MCF 10A (cell line): Measurements from ENCODE around the gene SMLR1. TPM values are rescaled to one million over a fixed set of nuclear protein-coding genes. Genes with fewer than 3 reads are reported as not detected.

Experiments
- BruUV-seq: library from RNA; stranded (reverse); fragments of 400-500 nt; replicated peaks from 2 replicates; lab custom pipeline; 2021; lab: Mats Ljungman, UMichigan
- CTCF ChIA-PET: fragments of 300-600 bp; sonication (Branson Sonifier 250); formaldehyde crosslinking; extraction: SDS; loops from one replicate; lab custom pipeline; 2021; ENCODE audit warnings: antibody characterized with exemption, inconsistent platforms; lab: Yijun Ruan, JAX
- POLR2A ChIA-PET: fragments of 300-600, 350-650 bp; sonication (Branson Sonifier 250); formaldehyde crosslinking; extraction: SDS; loops from one replicate; lab custom pipeline; 2020; ENCODE audit warnings: antibody characterized with exemption, inconsistent platforms; lab: Yijun Ruan, JAX
- DNase-seq: peaks from one replicate; pipeline ENCODE4 v3.0.0-alpha.2; 2018; ENCODE audit not compliant: unreplicated experiment
- H3K27ac Mint-ChIP-seq: one replicate; pipeline ENCODE4 v1.8.0; 2022; ENCODE audit warnings: mild to moderate bottlenecking, low read depth, mixed read lengths; ENCODE audit not compliant: unreplicated experiment
- H3K27me3 Mint-ChIP-seq: one replicate; pipeline ENCODE4 v1.8.0; 2022; ENCODE audit warnings: mixed read lengths; ENCODE audit not compliant: insufficient read depth, unreplicated experiment
- H3K36me3 Mint-ChIP-seq: one replicate; pipeline ENCODE4 v1.8.0; 2022; ENCODE audit warnings: mild to moderate bottlenecking, moderate library complexity, mixed read lengths; ENCODE audit not compliant: insufficient read depth, unreplicated experiment
- H3K4me1 Mint-ChIP-seq: one replicate; pipeline ENCODE4 v1.8.0; 2022; ENCODE audit warnings: mixed read lengths; ENCODE audit not compliant: insufficient read depth, unreplicated experiment
- H3K4me3 Mint-ChIP-seq: one replicate; pipeline ENCODE4 v1.8.0; 2022; ENCODE audit warnings: mild to moderate bottlenecking, moderate library complexity, mixed read lengths; ENCODE audit not compliant: unreplicated experiment
- H3K9me3 Mint-ChIP-seq: one replicate; pipeline ENCODE4 v1.8.0; 2022; ENCODE audit warnings: mixed read lengths; ENCODE audit not compliant: unreplicated experiment
- intact Hi-C: fragments of 100-400 bp; cut with micrococcal nuclease; formaldehyde crosslinking; loops from 2 replicates; pipeline ENCODE4 v1.14.1; 2022
- total RNA-seq: library from RNA; stranded (reverse); gene quantifications from 2 replicates; pipeline ENCODE4 v1.2.3, GENCODE V29; 2022
- TF ChIP-seq, protein P1 (sequence below): fragments of 200-600 bp; IDR thresholded peaks from one replicate; pipeline ENCODE4 v1.8.0; 2022; ENCODE audit warnings: antibody characterized with exemption, mild to moderate bottlenecking; ENCODE audit not compliant: unreplicated experiment

Gene SMLR1
- total RNA-seq, 1 experiment from 2014 or later, result not detected

DNA sequence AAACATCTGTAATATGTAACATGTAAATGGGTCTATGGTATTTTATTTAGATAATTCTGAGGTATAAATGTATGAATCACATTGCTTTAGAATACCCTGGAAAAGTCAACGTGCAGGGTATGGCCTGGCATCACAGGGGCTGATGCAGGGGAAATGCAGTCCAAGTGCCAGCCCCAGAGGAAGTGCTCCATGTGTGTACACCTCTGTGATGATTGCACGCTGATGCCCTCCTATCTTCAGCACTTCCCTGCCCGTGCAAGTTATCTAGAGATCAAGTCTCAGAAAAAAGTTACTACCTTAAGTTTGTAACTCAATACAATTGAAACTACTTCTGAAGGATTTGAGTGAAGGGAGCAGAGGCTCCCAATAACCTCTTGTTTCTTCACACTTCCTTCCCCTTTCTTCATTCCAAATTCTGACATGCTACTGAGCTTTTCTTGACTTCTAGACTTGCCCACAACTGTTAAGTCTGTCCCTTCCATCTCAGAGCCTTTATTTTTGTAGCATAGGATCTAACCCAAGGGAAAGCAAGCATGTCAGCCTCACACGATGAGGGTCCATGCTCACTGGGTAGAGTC is 2.2 kb downstream of the SMLR1 start:
- DNase-seq, result no peak
- BruUV-seq, result no TSS peak
- TF ChIP-seq, protein P1, sequence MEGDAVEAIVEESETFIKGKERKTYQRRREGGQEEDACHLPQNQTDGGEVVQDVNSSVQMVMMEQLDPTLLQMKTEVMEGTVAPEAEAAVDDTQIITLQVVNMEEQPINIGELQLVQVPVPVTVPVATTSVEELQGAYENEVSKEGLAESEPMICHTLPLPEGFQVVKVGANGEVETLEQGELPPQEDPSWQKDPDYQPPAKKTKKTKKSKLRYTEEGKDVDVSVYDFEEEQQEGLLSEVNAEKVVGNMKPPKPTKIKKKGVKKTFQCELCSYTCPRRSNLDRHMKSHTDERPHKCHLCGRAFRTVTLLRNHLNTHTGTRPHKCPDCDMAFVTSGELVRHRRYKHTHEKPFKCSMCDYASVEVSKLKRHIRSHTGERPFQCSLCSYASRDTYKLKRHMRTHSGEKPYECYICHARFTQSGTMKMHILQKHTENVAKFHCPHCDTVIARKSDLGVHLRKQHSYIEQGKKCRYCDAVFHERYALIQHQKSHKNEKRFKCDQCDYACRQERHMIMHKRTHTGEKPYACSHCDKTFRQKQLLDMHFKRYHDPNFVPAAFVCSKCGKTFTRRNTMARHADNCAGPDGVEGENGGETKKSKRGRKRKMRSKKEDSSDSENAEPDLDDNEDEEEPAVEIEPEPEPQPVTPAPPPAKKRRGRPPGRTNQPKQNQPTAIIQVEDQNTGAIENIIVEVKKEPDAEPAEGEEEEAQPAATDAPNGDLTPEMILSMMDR, result no peak
- Mint-ChIP-seq H3K4me3 (no peak overlapping the region), H3K36me3 (no peaks in the 10 kb centered on the region), H3K4me1 (no peaks in the 10 kb centered on the region), H3K27ac (no peak overlapping the region), H3K9me3 (no peaks in the 10 kb centered on the region), H3K27me3 (no peaks in the 10 kb centered on the region)
- CTCF ChIA-PET, result interaction anchor here (0.6 kb wide), 2 partner anchors 18 to 56 kb away, joined by 3 read pairs; no protein-coding TSS in a partner anchor
- intact Hi-C loops, result no loop called here
- POLR2A ChIA-PET, result no interaction called here

DNA sequence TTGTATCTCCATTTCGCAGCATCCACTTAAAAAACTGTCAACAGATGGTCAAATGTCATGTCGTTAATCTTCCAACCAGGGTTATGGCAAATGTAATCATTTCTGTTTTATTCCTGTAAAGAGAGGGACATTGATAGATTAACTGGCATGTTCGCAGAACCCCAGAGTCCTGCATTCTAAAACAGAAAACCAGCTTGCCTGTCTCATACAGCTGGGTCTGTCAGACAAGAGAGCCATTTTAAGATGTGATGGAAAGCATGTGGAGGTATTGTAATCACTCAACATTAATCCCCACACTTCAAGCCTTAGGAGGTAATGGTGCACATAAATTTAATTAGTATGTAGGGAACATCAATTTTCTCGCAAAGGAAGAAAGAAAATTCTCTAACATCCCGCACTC is 4.4 kb downstream of the SMLR1 start:
- DNase-seq, result no peak
- intact Hi-C loops, result no loop called here
- POLR2A ChIA-PET, result no interaction called here
- Mint-ChIP-seq H3K9me3 (no peaks in the 10 kb centered on the region), H3K4me1 (no peaks in the 10 kb centered on the region), H3K27me3 (no peaks in the 10 kb centered on the region), H3K27ac (no peak overlapping the region), H3K4me3 (no peak overlapping the region), H3K36me3 (peaks cover 5% of the 10 kb centered on the region)
- CTCF ChIA-PET, result interaction anchor here (1.7 kb wide), 1 partner anchor 11 kb away, joined by 5 read pairs; no protein-coding TSS in a partner anchor
- TF ChIP-seq, protein P1, result no peak
- no TSS peak for BruUV-seq

DNA sequence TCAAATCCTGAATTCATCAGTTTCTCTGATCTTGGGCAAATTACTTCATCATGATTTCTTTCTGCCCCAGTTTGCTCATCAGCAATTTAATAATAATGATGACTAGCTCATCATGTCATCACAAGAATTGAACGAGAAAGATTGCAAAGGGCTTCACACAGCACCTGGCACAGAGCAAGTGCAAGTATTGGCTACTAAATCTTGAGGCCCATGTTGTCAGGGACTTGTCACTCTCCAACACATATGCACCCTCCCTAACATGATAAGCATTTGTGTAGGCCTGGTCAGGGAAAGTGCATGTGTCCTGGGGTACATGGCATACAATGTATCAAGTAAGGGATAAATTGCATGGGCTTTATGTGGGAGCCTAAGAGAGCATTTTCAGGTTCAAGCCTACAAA is 6.4 kb downstream of the SMLR1 start:
- no peaks in the 10 kb centered on the region for H3K27me3 Mint-ChIP-seq
- H3K9me3 Mint-ChIP-seq, result no peaks in the 10 kb centered on the region
- CTCF ChIA-PET, result interaction anchor here (0.8 to 1.7 kb wide), 2 partner anchors 9 to 10 kb away, joined by 3 to 5 read pairs; no protein-coding TSS in a partner anchor
- intact Hi-C loops, result no loop called here
- H3K4me1 Mint-ChIP-seq, result no peaks in the 10 kb centered on the region
- POLR2A ChIA-PET, result no interaction called here
- BruUV-seq, result no TSS peak
- TF ChIP-seq, protein P1, result no peak
- DNase-seq, result no peak
- no peak overlapping the region for H3K4me3 Mint-ChIP-seq
- H3K27ac Mint-ChIP-seq, result no peak overlapping the region
- peaks cover 5% of the 10 kb centered on the region for H3K36me3 Mint-ChIP-seq

DNA sequence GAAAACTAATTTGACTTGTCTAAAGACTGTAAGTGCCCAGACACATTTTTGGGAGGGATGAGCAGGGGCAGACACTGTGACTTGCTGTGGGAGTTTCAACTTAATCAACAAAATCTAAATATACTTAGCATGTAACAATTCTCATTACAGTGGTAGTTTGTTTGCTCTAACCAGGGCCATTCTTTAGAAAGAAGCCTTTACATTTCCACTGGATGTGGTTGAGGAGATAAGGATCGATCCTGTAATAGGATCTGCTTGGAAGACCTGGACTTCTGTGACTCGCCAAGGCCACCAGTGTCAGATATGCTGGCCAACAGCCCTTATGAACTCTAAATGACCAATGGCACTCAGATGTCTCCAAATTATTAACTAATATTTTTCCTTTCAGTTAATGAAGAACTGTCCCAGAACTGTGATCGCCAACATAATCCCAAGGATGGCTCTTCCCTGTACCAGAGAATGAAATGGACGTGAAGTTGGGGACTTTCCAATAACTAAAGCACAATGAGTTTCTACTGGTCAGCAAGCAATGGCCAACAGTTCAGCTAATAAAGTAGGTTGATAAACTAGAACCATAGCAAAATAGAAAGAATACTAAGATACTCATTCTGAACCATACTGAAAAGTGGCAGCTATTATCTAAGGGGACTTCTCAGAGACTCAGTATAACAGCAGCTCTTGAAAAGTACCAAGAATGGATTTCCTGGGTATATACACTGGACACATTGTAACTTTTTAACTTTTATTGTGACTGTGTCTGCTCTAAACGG is 7.5 kb downstream of the SMLR1 start:
- TF ChIP-seq, protein P1, result no peak
- no TSS peak for BruUV-seq
- no peaks in the 10 kb centered on the region for H3K4me1 Mint-ChIP-seq
- peaks cover 5% of the 10 kb centered on the region for H3K36me3 Mint-ChIP-seq
- no peak overlapping the region for H3K4me3 Mint-ChIP-seq
- POLR2A ChIA-PET, result no interaction called here
- H3K27ac Mint-ChIP-seq, result no peak overlapping the region
- H3K9me3 Mint-ChIP-seq, result no peaks in the 10 kb centered on the region
- DNase-seq, result no peak
- intact Hi-C loops, result no loop called here
- no peaks in the 10 kb centered on the region for H3K27me3 Mint-ChIP-seq
- CTCF ChIA-PET, result interaction anchor here (0.5 to 0.8 kb wide), 3 partner anchors 8 to 844 kb away, joined by 3 read pairs; no protein-coding TSS in a partner anchor
